Measurements from ENCODE around the gene LNPEP.
A peak's percentile ranks its signal among the peaks of the same experiment; 100 is the strongest.

The LNPEP gene

DNA sequence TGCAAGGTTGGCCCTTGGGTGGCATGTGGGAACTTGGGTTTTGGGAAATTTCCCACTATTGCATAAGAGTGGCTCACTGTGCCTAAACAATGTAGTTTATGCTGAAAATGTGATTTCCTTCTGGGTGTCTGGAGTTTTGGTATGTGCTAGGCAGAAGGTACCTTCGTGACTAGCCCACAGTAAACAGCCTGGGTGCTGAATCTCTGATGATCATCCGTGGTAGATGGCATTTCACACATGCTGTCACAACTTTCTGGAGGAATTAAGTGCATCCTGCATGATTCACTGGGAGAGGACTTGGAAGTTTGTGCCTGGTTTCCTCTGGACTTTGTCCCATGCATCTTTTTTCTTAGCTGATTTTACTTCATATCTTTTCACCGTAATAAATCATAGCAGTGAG lies 64.5 kb downstream of the LNPEP start:
- DNase-seq: no peak

DNA sequence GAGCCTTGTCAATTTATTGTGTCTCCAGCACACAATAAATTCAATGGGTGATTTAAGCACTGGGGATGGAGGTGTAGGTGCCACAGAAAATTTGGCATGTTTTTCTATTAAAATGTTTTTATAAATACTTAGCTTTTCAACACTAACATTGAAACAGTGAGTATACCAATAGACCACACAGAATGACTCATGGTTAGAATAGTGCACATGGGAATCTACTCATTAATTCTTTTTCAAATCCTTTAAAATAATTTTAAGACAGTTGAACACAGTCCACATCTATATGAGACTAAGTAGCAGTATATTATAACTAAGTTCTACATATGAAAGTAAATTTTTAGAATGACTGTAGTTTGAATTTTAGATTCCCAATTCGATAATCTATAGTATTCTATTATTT lies 67.1 kb downstream of the LNPEP start:
- no peak for DNase-seq

DNA sequence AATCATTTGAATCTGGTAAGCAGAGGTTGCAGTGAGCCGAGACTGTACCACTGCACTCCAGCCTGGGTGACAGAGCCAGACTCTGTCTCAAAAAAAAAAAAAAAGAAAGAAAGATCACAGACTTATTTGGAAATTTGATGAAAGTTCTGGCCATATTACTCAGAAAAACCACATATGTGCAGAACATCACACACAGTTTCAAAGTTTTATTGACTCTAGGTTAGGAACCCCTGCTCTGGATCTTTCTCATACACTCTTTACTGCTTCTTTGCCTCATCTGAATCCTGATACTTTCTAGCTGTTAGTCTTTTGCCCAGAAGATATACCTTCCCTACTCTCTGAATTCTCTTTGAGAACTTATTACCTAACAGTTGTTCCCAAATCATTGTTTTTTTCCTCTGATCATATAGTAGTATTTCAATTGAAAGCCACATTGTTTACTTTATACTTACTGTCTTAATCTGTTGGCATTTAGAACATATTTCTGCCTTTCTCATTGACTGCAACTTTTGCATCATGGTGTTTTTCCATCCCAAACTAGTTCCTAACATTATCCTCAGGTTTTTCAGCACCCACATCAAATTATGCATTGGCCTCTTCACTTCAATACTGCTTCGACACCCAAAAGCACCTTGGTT lies 68.7 kb downstream of the LNPEP start:
- no peak for DNase-seq

DNA sequence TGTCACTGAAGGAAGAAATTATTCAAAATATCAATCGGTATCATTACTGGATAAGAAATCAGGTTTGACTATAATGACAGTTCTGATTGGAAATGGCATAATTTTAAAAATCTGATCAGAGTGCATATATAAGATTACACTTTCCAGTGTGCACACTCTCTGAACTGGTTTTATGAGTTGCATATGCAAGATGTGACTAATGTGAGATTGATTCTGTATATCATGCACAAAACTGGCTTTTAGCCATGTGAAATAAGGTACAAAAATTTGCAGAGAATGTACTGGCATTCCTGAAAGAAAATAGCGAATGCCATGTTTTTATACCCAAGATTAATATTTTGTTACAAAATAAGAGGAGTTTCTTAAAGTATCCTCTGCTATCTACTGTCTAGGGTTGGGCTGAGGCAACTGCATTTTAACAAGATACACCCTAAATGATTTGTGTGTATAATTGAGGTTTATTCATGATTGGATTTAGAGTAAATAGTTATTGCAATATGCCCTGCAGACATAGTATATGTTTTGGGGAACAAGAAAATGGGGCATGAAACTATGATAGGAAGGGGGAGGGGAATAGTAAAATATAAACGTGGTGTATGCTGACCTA lies 70.7 kb downstream of the LNPEP start:
- DNase-seq: no peak

DNA sequence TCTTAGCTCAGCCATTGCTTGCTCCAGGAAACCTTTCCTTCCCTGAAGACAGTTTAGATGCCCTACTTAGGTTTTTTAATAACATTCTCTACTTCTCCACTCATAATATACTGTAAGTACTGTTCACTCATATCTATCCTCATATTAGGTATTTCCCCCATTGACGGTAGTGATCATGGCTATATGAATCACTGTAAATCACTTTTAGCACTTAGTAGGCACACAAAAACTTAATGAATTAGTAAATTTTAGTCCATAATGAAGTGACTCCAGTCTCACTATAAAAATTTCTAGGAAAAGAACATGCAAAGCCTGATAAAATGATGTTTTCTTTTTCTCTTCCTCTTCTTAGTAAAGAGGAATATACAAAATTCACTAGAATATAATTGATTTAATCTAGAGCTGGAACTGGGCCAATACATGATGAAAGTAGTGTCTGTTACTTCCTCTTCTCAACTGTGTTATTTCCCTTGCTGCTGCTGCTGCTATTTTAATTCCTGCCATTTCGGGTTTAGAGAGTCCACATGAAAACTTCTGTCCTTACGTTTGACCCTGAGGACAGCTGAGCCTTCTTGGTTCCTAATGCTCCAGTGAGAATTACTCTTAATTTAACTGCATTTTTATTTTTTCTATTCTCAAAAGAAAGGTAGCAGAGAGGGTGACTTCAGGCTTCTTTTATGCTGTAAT lies 73.5 kb downstream of the LNPEP start:
- peak in 1 of 14 donors; percentile 0 for DNase-seq

DNA sequence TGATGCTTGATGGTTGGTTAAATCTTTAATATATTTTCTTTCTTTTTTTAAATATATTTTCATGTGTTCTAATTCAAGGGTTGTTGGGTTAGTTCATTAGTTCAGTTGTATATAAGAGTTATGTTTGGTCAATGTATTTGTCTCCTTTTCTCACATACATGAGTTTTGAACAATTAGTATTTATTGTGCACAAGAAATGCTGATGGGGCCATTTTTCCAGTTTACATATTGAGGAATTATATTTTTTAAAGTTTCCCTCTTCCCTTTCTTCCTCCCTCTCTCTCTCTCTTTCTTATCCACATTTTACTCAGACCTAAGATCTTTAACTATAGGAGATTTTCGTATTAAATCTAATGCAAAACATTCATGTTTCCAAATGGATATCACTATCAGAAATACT lies 74.0 kb downstream of the LNPEP start:
- DNase-seq: no peak

DNA sequence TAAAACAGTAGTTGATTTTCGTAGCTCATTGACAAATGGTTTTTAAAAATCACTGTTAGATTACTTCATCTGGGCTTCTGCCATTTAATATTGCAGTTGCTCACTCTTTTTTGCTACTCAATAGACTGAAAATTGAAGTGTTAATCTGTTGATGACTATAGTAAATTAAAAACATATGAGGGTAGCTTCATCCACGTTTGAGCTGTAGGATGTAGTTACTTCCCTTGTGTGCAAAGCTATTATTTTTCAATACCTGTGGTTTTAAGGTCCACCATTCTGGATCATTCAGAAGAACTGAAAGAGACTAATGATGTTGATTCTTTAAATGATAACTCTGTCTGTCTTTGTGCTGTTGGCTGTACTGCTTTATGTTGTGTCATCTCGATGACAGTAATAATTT lies 74.7 kb downstream of the LNPEP start:
- no peak for DNase-seq

DNA sequence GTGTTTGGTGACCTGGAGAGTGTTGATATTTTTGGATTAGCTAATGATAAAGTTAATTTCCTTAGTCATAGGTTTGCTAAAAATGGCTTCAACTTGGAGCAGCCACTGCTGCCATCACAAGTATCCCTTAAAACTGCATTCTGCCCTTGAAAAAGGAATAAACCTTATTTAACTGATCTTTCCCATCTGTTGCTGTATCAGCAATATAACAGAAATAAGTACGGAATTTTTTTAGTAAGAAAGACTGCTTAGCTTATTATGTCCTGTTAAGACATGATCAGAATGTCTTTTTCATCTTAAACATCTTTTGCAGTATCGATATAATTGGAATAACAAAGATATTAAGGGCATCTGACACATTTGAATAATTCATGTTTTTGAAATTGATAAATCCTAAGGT lies 75.7 kb downstream of the LNPEP start:
- DNase-seq: no peak

DNA sequence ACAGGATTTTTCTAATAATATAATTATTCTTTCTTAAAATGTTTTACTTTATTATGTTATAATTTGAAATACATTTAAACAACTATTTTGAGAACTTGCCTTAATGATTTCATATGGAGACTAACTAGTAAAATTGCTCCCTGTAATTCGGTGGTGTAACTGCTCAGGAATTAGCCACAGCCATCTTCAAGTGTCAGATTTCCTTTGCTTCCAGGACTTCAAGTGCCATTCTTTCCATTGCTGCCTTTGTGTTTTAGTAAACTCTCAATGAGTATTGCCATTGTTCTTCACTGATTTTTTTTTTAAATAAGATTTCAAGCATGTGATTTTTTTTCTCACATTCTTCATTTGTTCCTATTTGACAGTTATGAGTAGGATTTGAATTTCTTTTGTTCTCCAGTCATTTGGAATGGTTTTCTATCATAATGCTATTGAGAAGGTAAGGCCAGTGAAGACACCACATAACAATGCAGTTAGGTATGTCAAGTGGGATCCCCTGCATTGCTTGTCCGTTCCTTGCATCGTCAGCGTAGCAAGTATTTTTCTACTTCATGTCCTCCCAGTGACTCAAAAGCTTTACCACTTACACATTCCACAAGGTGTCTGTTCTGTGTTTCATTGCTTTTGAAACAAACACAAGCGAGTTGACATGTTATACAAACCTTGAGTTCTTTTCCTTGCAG lies 83.7 kb downstream of the LNPEP start:
- DNase-seq: no peak

DNA sequence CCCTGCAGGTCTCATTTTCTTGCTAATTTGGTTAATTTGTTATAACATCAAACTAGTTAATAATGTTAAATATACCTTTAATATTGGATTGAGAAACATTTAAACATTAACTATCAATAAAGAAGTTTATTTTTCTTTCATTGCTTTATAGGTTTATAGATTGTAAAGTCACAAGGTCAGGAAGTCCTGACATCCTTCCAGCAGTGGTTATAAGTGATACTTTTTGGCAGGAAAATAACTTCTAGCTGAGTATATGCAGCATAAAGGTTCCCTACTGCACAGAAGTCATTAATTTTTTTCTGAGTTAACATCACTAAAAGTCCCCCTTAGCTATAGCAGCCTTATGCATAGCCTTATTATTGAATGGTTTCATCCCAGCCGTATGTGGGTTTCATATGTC lies 85.5 kb downstream of the LNPEP start:
- no peak for DNase-seq

DNA sequence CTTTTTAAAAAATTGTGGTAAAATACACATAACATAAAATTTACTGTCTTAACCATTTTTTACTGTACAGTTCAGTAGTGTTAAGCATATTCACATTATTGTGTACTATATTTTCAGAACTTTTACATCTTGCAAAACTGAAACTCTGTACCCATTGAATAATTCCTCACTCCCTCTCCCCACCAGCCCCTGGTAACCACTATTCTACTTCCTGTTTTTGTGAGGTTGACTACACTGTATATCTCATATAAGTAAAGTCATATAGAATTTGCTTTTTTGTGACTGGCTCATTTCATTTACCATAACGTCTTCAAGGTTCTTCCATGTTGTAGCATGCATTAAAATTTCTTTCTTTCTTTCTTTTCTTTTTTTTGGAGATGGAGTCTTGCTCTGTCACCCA lies 87.0 kb downstream of the LNPEP start:
- DNase-seq: no peak

DNA sequence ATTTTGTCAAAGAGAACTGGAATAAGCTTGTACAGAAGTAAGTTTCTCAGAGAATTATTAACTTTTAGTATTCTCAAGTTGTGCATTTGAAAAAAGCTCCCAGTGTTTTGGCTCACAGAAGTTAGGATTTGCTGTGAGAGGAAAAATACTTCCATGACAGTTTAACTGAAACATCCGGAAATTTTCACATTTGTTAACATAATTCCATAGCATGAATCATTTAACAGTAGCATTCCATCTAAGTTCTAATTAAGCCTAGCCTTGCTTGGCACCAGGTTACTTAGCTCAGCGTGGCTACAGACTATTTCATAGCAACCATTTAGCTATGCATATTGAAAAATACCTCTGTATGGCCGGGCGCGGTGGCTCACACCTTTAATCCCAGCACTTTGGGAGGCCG lies 90.8 kb downstream of the LNPEP start:
- no peak for DNase-seq

DNA sequence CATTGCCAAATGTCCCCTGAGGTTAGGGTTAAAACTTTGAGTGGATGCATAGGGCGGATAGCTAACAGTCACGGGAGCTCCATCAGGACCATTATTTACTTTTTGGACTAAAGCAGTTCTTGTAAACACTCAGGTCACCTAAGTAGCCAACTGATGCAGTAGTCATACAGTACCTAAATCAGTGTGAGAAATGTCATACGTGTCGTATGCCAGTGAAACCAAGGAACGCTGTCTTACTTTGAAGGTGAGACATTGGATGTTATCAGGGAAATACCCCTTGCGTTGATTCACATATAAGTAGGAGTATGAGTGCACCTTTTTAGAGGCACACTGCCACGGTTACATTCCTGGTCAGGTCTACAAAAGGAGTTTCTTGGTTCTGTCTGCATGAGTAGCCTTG lies 101.9 kb downstream of the LNPEP start:
- DNase-seq: no peak

DNA sequence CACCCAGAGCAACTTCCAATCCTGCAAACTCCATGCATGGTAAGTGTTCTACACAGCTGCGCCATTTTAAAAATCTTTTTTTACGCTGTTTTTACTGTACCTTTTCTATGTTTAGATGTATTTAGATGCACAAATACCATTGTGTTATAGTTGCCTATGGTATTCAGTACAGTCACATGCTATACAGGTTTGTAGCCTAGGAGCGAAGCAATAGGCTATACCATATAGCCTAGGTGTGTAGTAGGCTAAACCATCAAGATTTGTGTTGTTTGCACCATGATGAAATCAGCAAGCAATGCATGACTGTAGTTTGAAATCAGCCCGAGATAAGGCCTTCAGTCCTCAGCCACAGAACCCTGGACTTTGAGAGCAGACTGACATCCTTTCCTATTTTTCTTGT lies 105.4 kb downstream of the LNPEP start:
- DNase-seq: no peak

DNA sequence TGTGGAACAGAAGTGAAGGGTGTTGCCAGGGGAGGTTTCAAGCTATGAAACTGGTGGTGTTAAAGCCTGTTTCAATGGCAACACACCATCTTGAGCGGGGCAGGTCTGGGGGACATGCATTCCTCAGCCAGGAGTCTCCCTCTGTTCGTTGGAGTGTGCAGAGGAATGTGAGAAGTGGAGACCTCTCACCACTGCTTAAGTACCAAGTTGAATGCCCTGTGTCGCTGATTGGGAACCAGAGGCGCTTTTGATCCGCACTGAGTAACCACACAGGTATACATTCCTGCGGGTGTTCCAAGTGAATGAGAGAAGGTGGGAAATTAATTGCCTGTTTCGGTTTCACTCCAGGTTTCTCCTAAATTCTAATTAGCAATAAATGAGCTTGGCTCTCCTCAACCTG lies 107.1 kb downstream of the LNPEP start:
- DNase-seq: no peak

DNA sequence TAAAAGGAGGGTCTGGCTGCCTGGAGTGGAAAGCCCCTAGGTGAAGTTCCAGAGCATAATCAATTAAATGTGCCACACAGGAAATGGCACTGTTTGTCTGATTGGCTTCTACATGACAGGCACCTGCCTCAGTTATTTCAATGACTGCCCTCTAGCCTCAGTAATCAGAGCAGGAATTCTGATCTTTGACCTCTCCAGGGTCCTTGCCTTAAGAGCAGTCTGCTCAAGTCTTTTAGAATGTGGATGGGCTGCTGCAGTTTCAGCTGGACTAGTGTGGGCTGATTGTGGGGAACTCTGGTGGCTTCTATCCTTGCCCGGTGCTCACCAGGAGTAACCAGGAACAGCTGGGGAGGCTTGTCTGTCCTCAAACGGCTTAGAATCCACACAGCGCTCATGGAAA lies 107.6 kb downstream of the LNPEP start:
- DNase-seq: no peak

DNA sequence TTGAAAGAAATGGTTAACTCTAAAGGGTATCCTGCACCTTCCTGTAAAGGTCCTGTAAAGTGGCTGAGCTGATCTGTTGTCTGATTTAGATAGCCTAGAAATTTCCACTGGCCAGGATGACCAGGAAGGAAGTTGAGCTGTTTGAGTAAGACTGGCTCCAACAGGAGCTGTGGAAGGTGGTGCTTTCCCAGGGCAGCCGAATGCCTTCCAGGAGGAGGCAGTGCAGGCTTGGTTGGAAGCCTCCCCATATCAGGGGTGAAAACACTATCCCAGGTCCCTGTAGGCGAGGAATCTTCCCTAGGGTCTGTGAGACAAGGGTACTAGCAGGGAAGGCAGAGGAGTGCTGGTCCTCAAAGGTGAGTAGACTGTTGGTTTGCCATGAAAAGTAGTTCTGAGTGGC lies 108.2 kb downstream of the LNPEP start:
- peak in 1 of 14 donors; percentile 3 for DNase-seq

DNA sequence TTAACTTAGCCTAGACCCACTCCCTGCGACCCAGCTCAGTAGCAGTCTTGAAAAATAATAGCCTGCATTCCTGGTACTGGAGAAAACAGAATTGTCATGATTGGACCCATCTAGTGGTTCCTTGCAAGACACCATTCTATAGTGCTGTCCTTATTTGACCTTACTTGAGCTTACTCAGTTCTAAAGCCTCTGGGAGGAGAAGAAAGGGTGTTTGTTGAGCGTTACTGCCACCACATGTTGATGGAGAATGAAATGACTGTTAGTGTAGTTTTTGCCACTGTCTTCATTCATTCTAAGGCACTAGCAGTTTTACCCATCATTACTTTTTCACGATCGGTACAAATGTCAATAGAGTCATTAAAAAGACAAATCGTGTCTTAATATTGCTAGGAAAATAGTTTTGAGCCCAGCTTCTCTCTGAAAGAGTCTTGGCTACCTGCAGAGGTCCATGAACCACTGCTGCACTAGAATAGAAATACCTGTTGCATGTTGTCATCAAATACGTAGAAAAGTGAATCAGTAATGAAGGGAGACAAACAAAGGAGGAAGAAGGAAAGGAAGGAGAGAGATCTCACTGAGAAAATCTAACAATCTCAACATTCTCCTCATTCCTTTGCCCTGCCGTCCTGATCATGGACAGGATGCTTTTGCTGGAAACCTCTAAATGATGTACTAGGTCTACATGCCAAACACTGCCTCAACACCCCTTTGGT lies 110.5 kb downstream of the LNPEP start:
- no peak for DNase-seq

DNA sequence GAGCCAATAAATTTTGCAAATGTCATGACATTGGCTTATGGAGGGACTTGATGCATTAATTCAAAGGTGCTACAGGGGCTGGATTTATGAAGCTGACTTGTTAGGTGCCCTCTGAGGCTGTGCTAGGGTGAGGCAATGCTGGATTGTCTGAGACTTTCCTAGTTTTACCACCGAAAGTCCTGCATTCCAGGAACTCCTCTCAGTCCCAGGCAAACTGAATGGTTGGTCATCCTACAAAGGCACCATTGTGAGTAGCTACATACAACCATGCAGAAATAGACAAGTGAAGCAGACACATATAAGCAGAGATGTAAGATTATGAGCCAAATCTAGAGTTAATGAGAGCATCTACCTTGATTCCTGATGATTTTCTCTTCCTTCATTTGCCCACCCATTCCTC lies 111.2 kb downstream of the LNPEP start:
- DNase-seq: no peak

DNA sequence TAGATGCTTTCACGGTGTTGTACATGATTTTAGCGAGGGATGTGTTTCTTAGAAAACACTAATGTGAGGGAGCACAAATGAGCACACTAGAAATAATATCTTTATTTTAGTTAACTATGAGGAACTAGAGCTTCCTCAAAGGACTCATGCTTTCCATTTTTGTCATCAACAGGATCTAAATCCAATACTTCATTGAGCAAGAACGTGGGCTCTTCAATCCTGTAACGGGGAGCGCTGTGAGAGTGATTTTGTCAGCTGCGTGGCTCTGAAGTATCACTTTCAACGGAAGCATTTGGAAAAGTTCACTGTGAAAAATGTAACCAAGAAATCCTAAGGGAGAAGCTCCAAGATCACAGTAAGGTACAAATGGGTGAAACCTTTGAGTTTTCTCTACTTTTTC lies 113.3 kb downstream of the LNPEP start:
- DNase-seq: no peak

DNA sequence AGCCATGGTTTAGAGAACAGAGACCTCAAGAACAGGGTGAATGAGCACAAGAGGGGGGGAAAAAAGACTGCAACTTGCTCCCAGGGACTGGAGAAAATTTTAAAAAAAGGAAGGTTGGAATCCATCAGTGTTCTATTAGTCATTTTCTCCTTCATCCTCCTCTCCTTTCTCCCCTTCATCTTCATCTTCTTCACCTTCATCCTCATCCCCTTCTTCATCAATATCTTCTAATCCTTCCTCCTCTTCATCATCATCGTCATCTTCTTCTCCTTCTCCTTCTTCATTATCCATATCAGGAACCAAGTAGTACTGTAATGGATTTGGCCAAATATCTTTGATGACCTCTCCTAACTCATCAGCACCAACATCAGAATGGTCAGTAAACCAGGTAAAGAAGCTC lies 120.4 kb downstream of the LNPEP start:
- DNase-seq: no peak

DNA sequence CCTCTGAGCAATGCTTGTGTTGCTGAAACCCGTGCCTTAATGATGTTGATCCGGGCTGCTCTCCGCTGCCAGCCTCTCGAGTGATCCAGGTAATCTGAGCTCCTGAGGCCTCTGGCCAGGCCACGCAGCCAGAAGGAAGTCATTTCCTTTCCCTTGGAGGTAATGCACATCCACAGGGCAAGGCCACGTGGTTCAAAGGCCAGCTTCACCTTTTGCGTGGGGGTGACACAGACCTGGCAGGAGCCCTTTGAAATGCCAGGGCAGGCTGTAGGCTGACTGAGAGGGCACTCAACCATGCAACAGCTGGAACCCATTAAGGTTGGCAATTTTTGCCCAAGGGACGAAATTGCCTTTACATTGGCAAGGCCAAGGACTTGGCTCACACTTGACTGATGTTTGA lies 126.2 kb downstream of the LNPEP start:
- DNase-seq: no peak

DNA sequence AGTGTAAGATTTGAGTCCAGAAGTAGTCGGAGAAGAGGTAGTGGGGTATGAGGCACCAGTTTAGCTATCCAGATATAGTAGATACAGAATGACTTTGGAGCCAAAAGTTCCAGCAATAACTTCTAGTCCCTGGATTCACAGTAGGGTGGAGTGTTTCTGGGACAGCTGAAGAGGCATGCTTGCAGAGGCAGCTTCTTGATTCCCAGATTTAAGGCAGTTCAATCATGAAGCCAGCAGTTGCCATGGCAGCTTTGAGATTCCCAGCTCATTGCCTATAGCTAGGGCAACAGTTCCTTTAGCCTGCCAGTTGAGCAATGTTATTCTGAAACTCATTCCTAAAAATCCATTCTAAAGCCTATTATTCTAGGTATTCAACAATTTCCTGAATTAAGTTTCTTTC lies 127.4 kb downstream of the LNPEP start:
- no peak for DNase-seq

All from C1 segment of cervical spinal cord (tissue), 14 donors.